NCI-H2081 treated with DMSO at 0.1 percent for 48 hours (cell line): ENCODE results near the gene DSG2.

Experiments
- DNase-seq: peaks from one replicate; lab custom pipeline; 2025; lab: John Stamatoyannopoulos, UW

DSG2 gene

GRCh38 chr18:31555971-31556747 is 58.2 kb downstream of the DSG2 start:
- DNase-seq = peak; percentile 11

- no peak for DNase-seq
These were observed 59.5 kb downstream of the DSG2 start for GRCh38 chr18:31557446-31557845.

GRCh38 chr18:31558567-31558966 is 60.6 kb downstream of the DSG2 start:
- DNase-seq = no peak

- no peak for DNase-seq
These were observed 64.7 kb downstream of the DSG2 start for GRCh38 chr18:31562726-31563125.

- DNase-seq = no peak
These were observed 65.8 kb downstream of the DSG2 start for GRCh38 chr18:31563778-31564177.

- no peak for DNase-seq
These were observed 67.4 kb downstream of the DSG2 start for GRCh38 chr18:31565345-31565744.

- DNase-seq = no peak
These were observed 68.0 kb downstream of the DSG2 start for GRCh38 chr18:31565782-31566512.

GRCh38 chr18:31566576-31567306 is 68.8 kb downstream of the DSG2 start:
- DNase-seq = no peak

GRCh38 chr18:31572368-31572767 is 74.4 kb downstream of the DSG2 start:
- no peak for DNase-seq

- no peak for DNase-seq
These were observed 75.1 kb downstream of the DSG2 start for GRCh38 chr18:31573051-31573450.

GRCh38 chr18:31574359-31574758 is 76.4 kb downstream of the DSG2 start:
- no peak for DNase-seq

GRCh38 chr18:31575515-31576257 is 77.7 kb downstream of the DSG2 start:
- no peak for DNase-seq

GRCh38 chr18:31576670-31577069 is 78.7 kb downstream of the DSG2 start:
- no peak for DNase-seq

- DNase-seq = no peak
These were observed 79.2 kb downstream of the DSG2 start for GRCh38 chr18:31577195-31577594.

GRCh38 chr18:31578126-31578525 is 80.1 kb downstream of the DSG2 start:
- DNase-seq = no peak

- DNase-seq = no peak
These were observed 81.4 kb downstream of the DSG2 start for GRCh38 chr18:31579375-31579774.

GRCh38 chr18:31581498-31582197 is 83.7 kb downstream of the DSG2 start:
- no peak for DNase-seq

- no peak for DNase-seq
These were observed 85.3 kb downstream of the DSG2 start for GRCh38 chr18:31583185-31583854.

- DNase-seq = no peak
These were observed 88.0 kb downstream of the DSG2 start for GRCh38 chr18:31585991-31586390.

GRCh38 chr18:31586616-31587015 is 88.6 kb downstream of the DSG2 start:
- DNase-seq = no peak

- no peak for DNase-seq
These were observed 89.6 kb downstream of the DSG2 start for GRCh38 chr18:31587529-31587928.
